ENCODE data around the gene EPHB1.

GRCh38 chr3:135228201-135228600 is 433.1 kb downstream of the EPHB1 start:
- TF ChIP-seq, protein P1, sequence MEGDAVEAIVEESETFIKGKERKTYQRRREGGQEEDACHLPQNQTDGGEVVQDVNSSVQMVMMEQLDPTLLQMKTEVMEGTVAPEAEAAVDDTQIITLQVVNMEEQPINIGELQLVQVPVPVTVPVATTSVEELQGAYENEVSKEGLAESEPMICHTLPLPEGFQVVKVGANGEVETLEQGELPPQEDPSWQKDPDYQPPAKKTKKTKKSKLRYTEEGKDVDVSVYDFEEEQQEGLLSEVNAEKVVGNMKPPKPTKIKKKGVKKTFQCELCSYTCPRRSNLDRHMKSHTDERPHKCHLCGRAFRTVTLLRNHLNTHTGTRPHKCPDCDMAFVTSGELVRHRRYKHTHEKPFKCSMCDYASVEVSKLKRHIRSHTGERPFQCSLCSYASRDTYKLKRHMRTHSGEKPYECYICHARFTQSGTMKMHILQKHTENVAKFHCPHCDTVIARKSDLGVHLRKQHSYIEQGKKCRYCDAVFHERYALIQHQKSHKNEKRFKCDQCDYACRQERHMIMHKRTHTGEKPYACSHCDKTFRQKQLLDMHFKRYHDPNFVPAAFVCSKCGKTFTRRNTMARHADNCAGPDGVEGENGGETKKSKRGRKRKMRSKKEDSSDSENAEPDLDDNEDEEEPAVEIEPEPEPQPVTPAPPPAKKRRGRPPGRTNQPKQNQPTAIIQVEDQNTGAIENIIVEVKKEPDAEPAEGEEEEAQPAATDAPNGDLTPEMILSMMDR (IDR thresholded peaks at IDR 0.05), result no peak
- TF ChIP-seq POLR2A (IDR thresholded peaks at IDR 0.05), result no peak
